ENCODE data around the gene FOXR1.

GRCh38 chr11:118961189-118961588, 10.4 kb upstream of the FOXR1 start:
- TF ChIP-seq, protein P1, sequence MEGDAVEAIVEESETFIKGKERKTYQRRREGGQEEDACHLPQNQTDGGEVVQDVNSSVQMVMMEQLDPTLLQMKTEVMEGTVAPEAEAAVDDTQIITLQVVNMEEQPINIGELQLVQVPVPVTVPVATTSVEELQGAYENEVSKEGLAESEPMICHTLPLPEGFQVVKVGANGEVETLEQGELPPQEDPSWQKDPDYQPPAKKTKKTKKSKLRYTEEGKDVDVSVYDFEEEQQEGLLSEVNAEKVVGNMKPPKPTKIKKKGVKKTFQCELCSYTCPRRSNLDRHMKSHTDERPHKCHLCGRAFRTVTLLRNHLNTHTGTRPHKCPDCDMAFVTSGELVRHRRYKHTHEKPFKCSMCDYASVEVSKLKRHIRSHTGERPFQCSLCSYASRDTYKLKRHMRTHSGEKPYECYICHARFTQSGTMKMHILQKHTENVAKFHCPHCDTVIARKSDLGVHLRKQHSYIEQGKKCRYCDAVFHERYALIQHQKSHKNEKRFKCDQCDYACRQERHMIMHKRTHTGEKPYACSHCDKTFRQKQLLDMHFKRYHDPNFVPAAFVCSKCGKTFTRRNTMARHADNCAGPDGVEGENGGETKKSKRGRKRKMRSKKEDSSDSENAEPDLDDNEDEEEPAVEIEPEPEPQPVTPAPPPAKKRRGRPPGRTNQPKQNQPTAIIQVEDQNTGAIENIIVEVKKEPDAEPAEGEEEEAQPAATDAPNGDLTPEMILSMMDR (IDR thresholded peaks at IDR 0.05; ENCODE audit: low read depth, low read length, poor library complexity, severe bottlenecking) = no peak
- TF ChIP-seq EZH2phosphoT487 (IDR thresholded peaks at IDR 0.05; ENCODE audit: borderline replicate concordance, low read length) = no peak
